Neural crest cell (in vitro differentiated cells): Measurements from ENCODE around the gene GTPBP3. TPM values are rescaled to one million over a fixed set of nuclear protein-coding genes. Genes with fewer than 3 reads are reported as not detected.

Experiments used
- DNase-seq: peaks from one replicate; pipeline ENCODE4 v3.0.0; 2021; ENCODE audit warnings: low read depth, mixed read lengths, low spot score
- H3K27ac Mint-ChIP-seq: one replicate; pipeline ENCODE4 v1.8.0; 2021; ENCODE audit warnings: mild to moderate bottlenecking, mixed read lengths; ENCODE audit not compliant: unreplicated experiment
- H3K27me3 Mint-ChIP-seq: 2 replicates; pipeline ENCODE4 v1.8.0; 2021; ENCODE audit warnings: low read depth, mild to moderate bottlenecking, mixed read lengths
- H3K36me3 Mint-ChIP-seq: 2 replicates; pipeline ENCODE4 v1.8.0; 2021; ENCODE audit warnings: low read depth, mild to moderate bottlenecking, mixed read lengths
- H3K4me1 Mint-ChIP-seq: 2 replicates; pipeline ENCODE4 v1.8.0; 2021; ENCODE audit warnings: mixed read lengths
- H3K4me3 Mint-ChIP-seq: one replicate; pipeline ENCODE4 v1.8.0; 2021; ENCODE audit warnings: mild to moderate bottlenecking, mixed read lengths
- H3K9me3 Mint-ChIP-seq: 2 replicates; pipeline ENCODE4 v1.8.0; 2021; ENCODE audit warnings: mixed read lengths
- CTCF ChIP-seq: fragments of 200-600 bp; sonication (generic); conservative IDR thresholded peaks from 2 replicates; pipeline ENCODE4 v1.5.0; 2021; ENCODE audit warnings: antibody characterized with exemption, mild to moderate bottlenecking
- total RNA-seq: library from RNA; stranded (reverse); gene quantifications from 2 replicates; pipeline ENCODE4 v1.2.1, GENCODE V29; 2021

GTPBP3 gene
- total RNA-seq, 1 donor from 2014 or later = 57.8 TPM

- H3K9me3 Mint-ChIP-seq = no peaks in the 10 kb centered on the region
- H3K4me3 Mint-ChIP-seq = peak overlapping the region; percentile 63
- H3K4me1 Mint-ChIP-seq = peaks cover 23% of the 10 kb centered on the region
- peaks cover 11% of the 10 kb centered on the region for H3K36me3 Mint-ChIP-seq
- TF ChIP-seq CTCF = no peak
- peaks cover 26% of the 10 kb centered on the region for H3K27me3 Mint-ChIP-seq
- H3K27ac Mint-ChIP-seq = no peak overlapping the region
- DNase-seq = no peak
Measured at GRCh38 chr19:17330262-17331044, 6.9 kb upstream of the GTPBP3 start.

GRCh38 chr19:17331045-17331558 is 6.3 kb upstream of the GTPBP3 start:
- Mint-ChIP-seq H3K36me3 (peaks cover 11% of the 10 kb centered on the region), H3K4me1 (peaks cover 23% of the 10 kb centered on the region), H3K4me3 (peak overlapping the region; percentile 63), H3K9me3 (no peaks in the 10 kb centered on the region), H3K27ac (no peak overlapping the region), H3K27me3 (peaks cover 26% of the 10 kb centered on the region)
- no peak for DNase-seq
- TF ChIP-seq CTCF = no peak

- Mint-ChIP-seq H3K27ac (no peak overlapping the region), H3K36me3 (peaks cover 11% of the 10 kb centered on the region), H3K27me3 (peaks cover 26% of the 10 kb centered on the region), H3K4me1 (peaks cover 27% of the 10 kb centered on the region), H3K4me3 (peak overlapping the region; percentile 83), H3K9me3 (no peaks in the 10 kb centered on the region)
- no peak for DNase-seq
- TF ChIP-seq CTCF = no peak
Measured at GRCh38 chr19:17332360-17332676, 5.0 kb upstream of the GTPBP3 start.

- Mint-ChIP-seq H3K4me1 (peaks cover 23% of the 10 kb centered on the region), H3K36me3 (peaks cover 8% of the 10 kb centered on the region), H3K27me3 (peaks cover 22% of the 10 kb centered on the region), H3K9me3 (no peaks in the 10 kb centered on the region), H3K4me3 (peak overlapping the region; percentile 83), H3K27ac (peak overlapping the region; percentile 43)
- TF ChIP-seq CTCF = no peak
- no peak for DNase-seq
Measured at GRCh38 chr19:17332677-17333581, 4.4 kb upstream of the GTPBP3 start.

- Mint-ChIP-seq H3K27ac (peak overlapping the region; percentile 90), H3K9me3 (no peaks in the 10 kb centered on the region), H3K27me3 (peaks cover 21% of the 10 kb centered on the region), H3K4me1 (peaks cover 22% of the 10 kb centered on the region), H3K36me3 (peaks cover 8% of the 10 kb centered on the region), H3K4me3 (peak overlapping the region; percentile 94)
- TF ChIP-seq CTCF = no peak
- DNase-seq = no peak
Measured at GRCh38 chr19:17333611-17334413, 3.5 kb upstream of the GTPBP3 start.
